Smooth muscle cell (in vitro differentiated cells): Measurements from ENCODE around the gene CHRM3. TPM values are rescaled to one million over a fixed set of nuclear protein-coding genes. Genes with fewer than 3 reads are reported as not detected.

Experiments used
- DNase-seq: peaks from one replicate; lab custom pipeline; 2025; ENCODE audit not compliant: unreplicated experiment; lab: John Stamatoyannopoulos, UW
- H2AFZ ChIP-seq: fragments of 200-600 bp; sonication (generic); 2 replicates; pipeline ENCODE4 v1.6.0; 2016; ENCODE audit warnings: antibody characterized with exemption, low read depth, mild to moderate bottlenecking
- H3F3A ChIP-seq: fragments of 200-600 bp; sonication (generic); 2 replicates; pipeline ENCODE4 v1.6.0; 2017; ENCODE audit warnings: antibody characterized with exemption, low read depth
- H3K27ac ChIP-seq: fragments of 200-600 bp; sonication (generic); 2 replicates; pipeline ENCODE4 v1.5.1; 2016; ENCODE audit warnings: low read depth, mild to moderate bottlenecking
- H3K27me3 ChIP-seq: fragments of 200-600 bp; sonication (generic); 2 replicates; pipeline ENCODE4 v1.6.1; 2016; ENCODE audit warnings: low read depth, mild to moderate bottlenecking
- H3K36me3 ChIP-seq: fragments of 200-600 bp; sonication (generic); 2 replicates; pipeline ENCODE4 v1.5.1; 2016; ENCODE audit warnings: low read depth
- H3K4me1 ChIP-seq: fragments of 200-600 bp; sonication (generic); 2 replicates; pipeline ENCODE4 v1.5.1; 2016; ENCODE audit warnings: low read depth
- H3K4me2 ChIP-seq: fragments of 200-600 bp; sonication (generic); 2 replicates; pipeline ENCODE4 v1.6.0; 2016; ENCODE audit warnings: mild to moderate bottlenecking
- H3K4me3 ChIP-seq: fragments of 200-600 bp; sonication (generic); 2 replicates; pipeline ENCODE4 v1.5.1; 2016; ENCODE audit warnings: mild to moderate bottlenecking
- H3K79me2 ChIP-seq: fragments of 200-600 bp; sonication (generic); 2 replicates; pipeline ENCODE4 v1.6.0; 2016; ENCODE audit warnings: low read depth, mild to moderate bottlenecking
- H3K9ac ChIP-seq: fragments of 200-600 bp; sonication (generic); 2 replicates; pipeline ENCODE4 v1.6.0; 2016; ENCODE audit warnings: low read depth
- H3K9me3 ChIP-seq: fragments of 200-600 bp; sonication (generic); replicated peaks from 2 replicates; pipeline ENCODE4 v1.5.1; 2016; ENCODE audit warnings: low read depth
- H4K20me1 ChIP-seq: fragments of 200-600 bp; sonication (generic); 2 replicates; pipeline ENCODE4 v1.6.0; 2016; ENCODE audit warnings: low read depth
- CTCF ChIP-seq: fragments of 200-600 bp; sonication (generic); IDR thresholded peaks from 2 replicates; pipeline ENCODE4 v1.5.1; 2017; ENCODE audit warnings: borderline replicate concordance, mild to moderate bottlenecking, antibody characterized with exemption; ENCODE audit not compliant: insufficient read depth, poor library complexity, severe bottlenecking
- WGBS: methylation state at CpG from one replicate; pipeline ENCODE4 v1.1.7; 2016; ENCODE audit warnings: low lambda C conversion rate; 5-methylcytosine and 5-hydroxymethylcytosine counted together
- polyA plus RNA-seq: library from polyadenylated mRNA; unstranded; fragments of >200 nt; fragmentation: Nextera tagmentation; extraction: Ambion mirVana; gene quantifications from 2 replicates; pipeline ENCODE4 v1.2.1, GENCODE V29; 2016
- total RNA-seq: library from RNA; depleted of rRNA; stranded (reverse); fragments of >200 nt; gene quantifications from 2 replicates; pipeline ENCODE4 v1.2.3, GENCODE V29; 2014

Gene CHRM3
- total and polyA plus RNA-seq, 2 experiments from 2014 or later, result 2.4 to 20.3 TPM

GRCh38 chr1:239357867-239358266 is 28.5 kb upstream of the CHRM3 start:
- H2AFZ ChIP-seq, result no peak overlapping the region
- H3K27ac ChIP-seq, result no peak overlapping the region
- H3F3A ChIP-seq, result no peaks in the 10 kb centered on the region
- TF ChIP-seq CTCF, result no peak
- no peak overlapping the region for H3K4me3 ChIP-seq
- H3K4me1 ChIP-seq, result no peaks in the 10 kb centered on the region
- H3K27me3 ChIP-seq, result no peaks in the 10 kb centered on the region
- no peak overlapping the region for H3K9ac ChIP-seq
- no peaks in the 10 kb centered on the region for H3K9me3 ChIP-seq
- no peak overlapping the region for H3K4me2 ChIP-seq
- no peaks in the 10 kb centered on the region for H3K36me3 ChIP-seq
- no peaks in the 10 kb centered on the region for H4K20me1 ChIP-seq
- no peak for DNase-seq
- WGBS, result 72% methylated on average over 2 of the region's 2 CpGs
- no peaks in the 10 kb centered on the region for H3K79me2 ChIP-seq

- H2AFZ ChIP-seq, result no peak overlapping the region
- no peak for DNase-seq
Measured at GRCh38 chr1:239361403-239361802, 25.0 kb upstream of the CHRM3 start.

GRCh38 chr1:239363930-239364329 is 22.4 kb upstream of the CHRM3 start:
- WGBS, result 95% methylated on average over 5 of the region's 5 CpGs
- no peaks in the 10 kb centered on the region for H3K36me3 ChIP-seq
- H2AFZ ChIP-seq, result no peak overlapping the region
- no peak for TF ChIP-seq CTCF
- H3K9ac ChIP-seq, result no peak overlapping the region
- H3K4me1 ChIP-seq, result no peaks in the 10 kb centered on the region
- H3K4me2 ChIP-seq, result no peak overlapping the region
- H3K27me3 ChIP-seq, result no peaks in the 10 kb centered on the region
- H3K9me3 ChIP-seq, result no peaks in the 10 kb centered on the region
- H3K4me3 ChIP-seq, result no peak overlapping the region
- no peaks in the 10 kb centered on the region for H3K79me2 ChIP-seq
- DNase-seq, result no peak
- H3K27ac ChIP-seq, result no peak overlapping the region
- H3F3A ChIP-seq, result no peaks in the 10 kb centered on the region
- no peaks in the 10 kb centered on the region for H4K20me1 ChIP-seq

More at GRCh38 chr1:239361403-239361802, 25.0 kb upstream of the CHRM3 start:
- no peaks in the 10 kb centered on the region for H3K9me3 ChIP-seq
- peak overlapping the region; percentile 76 for H3K9ac ChIP-seq
- TF ChIP-seq CTCF, result no peak
- peak overlapping the region; percentile 74 for H3K4me2 ChIP-seq
- 5% methylated on average over 4 of the region's 4 CpGs for WGBS
- no peaks in the 10 kb centered on the region for H3K27me3 ChIP-seq
- H3K36me3 ChIP-seq, result no peaks in the 10 kb centered on the region
- no peaks in the 10 kb centered on the region for H3K79me2 ChIP-seq
- H3K4me3 ChIP-seq, result no peak overlapping the region
- no peaks in the 10 kb centered on the region for H3K4me1 ChIP-seq
- H3F3A ChIP-seq, result no peaks in the 10 kb centered on the region
- peak overlapping the region; percentile 90 for H3K27ac ChIP-seq
- no peaks in the 10 kb centered on the region for H4K20me1 ChIP-seq

GRCh38 chr1:239367196-239367810 is 19.1 kb upstream of the CHRM3 start:
- H3K36me3 ChIP-seq, result no peaks in the 10 kb centered on the region
- no peaks in the 10 kb centered on the region for H3K79me2 ChIP-seq
- no peak overlapping the region for H3K4me2 ChIP-seq
- no peaks in the 10 kb centered on the region for H4K20me1 ChIP-seq
- H3K4me3 ChIP-seq, result no peak overlapping the region
- no peak overlapping the region for H3K27ac ChIP-seq
- H3F3A ChIP-seq, result no peaks in the 10 kb centered on the region
- no peaks in the 10 kb centered on the region for H3K9me3 ChIP-seq
- 65% methylated on average over 4 of the region's 4 CpGs for WGBS
- no peaks in the 10 kb centered on the region for H3K4me1 ChIP-seq
- H3K27me3 ChIP-seq, result no peaks in the 10 kb centered on the region
- no peak for DNase-seq
- H3K9ac ChIP-seq, result no peak overlapping the region
- H2AFZ ChIP-seq, result no peak overlapping the region
- TF ChIP-seq CTCF, result no peak
